GM12801 (cell line): ENCODE measurements around the gene DLX6.

Source experiments
- CTCF ChIP-seq: IDR thresholded peaks from one replicate; pipeline ENCODE4 v1.5.1; 2011; ENCODE audit warnings: control low read depth; ENCODE audit not compliant: insufficient read length; ENCODE audit errors: extremely low read depth

DLX6 gene

GRCh38 chr7:97024209-97025129 is 19.1 kb downstream of the DLX6 start, which contains the start of gene DLX5:
Gene DLX5 (minus strand): TSS chr7:97024831. CDS start chr7:97024623, 208 bp downstream.
- no peak for TF ChIP-seq CTCF

- TF ChIP-seq CTCF, result no peak
These were observed 19.8 kb downstream of the DLX6 start for GRCh38 chr7:97025130-97025499.

GRCh38 chr7:97025983-97026714 is 20.8 kb downstream of the DLX6 start:
- TF ChIP-seq CTCF, result no peak

- no peak for TF ChIP-seq CTCF
These were observed 21.5 kb downstream of the DLX6 start for GRCh38 chr7:97026715-97027426.

- TF ChIP-seq CTCF, result no peak
These were observed 22.3 kb downstream of the DLX6 start for GRCh38 chr7:97027427-97028234.

- no peak for TF ChIP-seq CTCF
These were observed 34.2 kb downstream of the DLX6 start for GRCh38 chr7:97039374-97040065.
